ENCODE data around the gene MTTP.

The MTTP gene

DNA sequence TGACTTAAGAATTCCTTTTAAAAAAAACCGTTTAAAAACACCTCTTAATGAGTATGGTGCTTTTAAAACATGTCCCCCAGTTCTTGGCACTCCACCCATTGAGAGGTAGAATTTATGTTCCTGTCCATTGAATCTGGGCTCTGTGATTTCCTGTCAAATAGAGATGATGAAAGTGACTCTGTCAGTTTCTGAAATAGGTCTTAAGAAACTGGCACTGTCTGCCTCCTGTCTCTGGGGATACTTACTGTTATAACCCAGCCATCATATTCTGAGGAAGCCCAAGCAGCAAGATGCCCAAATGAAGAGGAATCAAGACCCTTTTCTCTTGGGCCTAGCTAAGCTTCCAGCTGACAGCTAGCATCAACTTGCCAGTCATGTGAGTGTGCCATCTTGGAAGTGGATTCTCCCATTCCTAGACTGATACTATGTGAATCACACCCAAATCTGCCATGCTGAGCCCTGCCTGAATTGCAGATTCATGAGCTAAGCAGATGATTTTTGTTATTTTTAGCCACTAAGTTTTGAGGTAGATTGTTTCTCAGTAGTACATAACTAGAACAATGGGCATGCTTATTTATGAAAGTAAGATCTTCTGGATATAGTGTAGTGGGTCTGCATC is 60.2 kb downstream of the MTTP start:
- no peak for DNase-seq
- intact Hi-C loops (cut with DNase I): no loop called here

DNA sequence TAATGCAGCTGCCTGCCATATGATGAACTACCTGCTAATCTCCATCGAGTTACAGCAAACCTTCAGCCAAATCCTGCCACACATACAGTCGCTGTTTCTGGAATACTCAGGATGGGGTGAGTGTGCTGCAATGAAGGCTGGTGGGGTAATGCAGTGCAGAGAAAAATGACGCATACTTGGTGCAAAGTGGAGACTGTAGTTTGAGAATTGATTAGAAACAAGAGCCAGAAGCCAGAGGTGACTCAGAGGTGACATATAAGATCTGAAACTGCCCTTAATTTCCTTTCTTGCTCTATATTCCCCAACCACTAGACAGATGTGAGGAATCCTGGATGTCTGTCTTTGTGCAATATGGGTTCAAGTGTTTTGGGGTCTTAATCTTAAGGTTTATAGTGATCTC is 61.0 kb downstream of the MTTP start:
- intact Hi-C loops (cut with DNase I): no loop called here
- no peak for DNase-seq

DNA sequence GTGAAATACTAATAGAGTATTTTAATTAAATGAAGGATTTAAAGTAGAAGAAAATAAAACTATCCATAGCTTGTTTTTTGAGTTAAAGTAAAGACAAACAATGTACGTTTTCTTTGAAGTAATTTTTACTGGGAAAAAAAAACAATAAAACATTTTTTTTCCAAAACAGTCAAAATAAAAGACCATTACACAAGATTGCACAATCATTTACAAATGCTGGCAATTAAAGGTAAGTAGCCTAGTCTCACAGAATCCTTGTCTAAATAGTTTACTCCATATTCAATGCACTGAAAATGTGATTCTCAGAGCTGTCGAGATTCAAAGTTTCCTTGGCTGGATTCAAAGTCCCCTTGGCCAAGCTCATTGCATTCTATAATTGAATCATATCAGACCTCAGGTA is 61.8 kb downstream of the MTTP start:
- DNase-seq: no peak
- intact Hi-C loops (cut with DNase I): no loop called here

DNA sequence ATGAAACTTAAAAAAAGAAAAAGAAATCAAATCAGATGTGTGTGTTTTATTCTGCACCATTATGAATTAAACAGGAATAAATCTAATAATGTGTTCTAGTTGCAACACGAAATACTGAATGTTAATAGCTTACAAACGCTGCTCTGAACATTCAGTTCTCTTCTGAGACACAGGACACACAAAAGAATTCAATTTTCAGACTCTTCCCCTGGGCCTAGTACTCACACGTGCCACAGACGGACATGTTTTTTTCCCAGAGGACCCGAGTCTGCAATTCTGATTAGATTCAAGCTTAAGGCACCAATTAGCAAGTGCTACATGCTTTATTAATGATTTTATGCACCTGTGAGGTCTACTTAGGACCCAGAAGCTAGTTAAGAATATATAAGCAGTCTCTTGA is 62.5 kb downstream of the MTTP start:
- DNase-seq: no peak
- intact Hi-C loops (cut with DNase I): no loop called here

DNA sequence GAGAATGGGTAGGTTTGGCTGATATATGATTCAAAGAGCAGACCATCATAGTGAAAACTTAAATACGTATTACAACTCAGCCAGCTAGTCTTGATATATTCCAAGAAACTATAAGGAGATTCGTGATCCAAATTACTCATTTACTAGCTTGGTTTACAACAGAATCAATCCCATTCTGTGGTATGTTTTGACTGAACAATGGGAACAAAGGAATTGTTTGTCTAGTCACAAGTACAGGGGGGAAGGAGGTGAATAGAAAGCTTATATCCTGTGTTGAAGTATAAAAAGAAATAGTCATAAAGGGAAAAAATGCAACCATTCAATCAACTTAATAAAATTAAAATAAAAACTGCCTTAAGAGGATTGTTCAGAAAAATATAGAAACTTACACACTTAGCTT is 66.1 kb downstream of the MTTP start:
- intact Hi-C loops (cut with DNase I): no loop called here
- no peak for DNase-seq

DNA sequence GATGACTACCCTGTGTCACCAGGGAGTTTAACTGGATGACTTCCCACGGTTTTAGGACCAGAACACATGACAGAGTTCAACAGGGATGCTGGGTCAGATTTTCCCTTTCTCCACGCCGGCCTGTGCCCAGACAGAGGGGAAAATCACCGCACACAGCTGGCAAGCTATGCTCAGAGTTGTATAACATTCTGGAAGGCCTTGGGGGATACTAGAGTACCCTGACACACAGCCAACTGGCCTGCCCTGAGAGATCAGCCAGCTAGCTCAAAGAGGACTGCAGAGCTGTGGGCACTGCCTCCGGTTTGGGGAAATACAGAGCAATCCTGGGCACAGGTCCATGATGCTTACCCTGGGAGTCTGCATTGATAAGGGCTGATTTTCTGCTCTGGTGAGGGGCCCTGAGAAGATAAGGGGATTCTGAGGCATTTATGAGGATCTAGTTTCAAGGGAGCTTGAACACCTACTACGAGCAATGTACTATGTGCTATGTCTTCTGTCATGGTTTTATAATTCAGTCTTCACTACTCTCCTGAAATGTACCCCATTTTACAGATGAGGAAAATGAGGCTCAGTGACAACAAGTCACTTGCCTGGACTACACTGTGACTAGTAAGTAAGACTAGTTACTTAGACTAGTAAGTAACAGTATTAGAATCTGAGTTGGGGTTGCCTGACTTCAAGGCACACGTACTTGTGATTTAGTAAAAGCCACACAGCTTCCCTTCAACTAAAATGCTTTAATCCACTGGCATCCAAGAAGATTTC is 68.3 kb downstream of the MTTP start:
- DNase-seq: peak in 7 of 42 donors; percentile 13 to 61 (median 38)
- intact Hi-C loops (cut with DNase I): no loop called here

DNA sequence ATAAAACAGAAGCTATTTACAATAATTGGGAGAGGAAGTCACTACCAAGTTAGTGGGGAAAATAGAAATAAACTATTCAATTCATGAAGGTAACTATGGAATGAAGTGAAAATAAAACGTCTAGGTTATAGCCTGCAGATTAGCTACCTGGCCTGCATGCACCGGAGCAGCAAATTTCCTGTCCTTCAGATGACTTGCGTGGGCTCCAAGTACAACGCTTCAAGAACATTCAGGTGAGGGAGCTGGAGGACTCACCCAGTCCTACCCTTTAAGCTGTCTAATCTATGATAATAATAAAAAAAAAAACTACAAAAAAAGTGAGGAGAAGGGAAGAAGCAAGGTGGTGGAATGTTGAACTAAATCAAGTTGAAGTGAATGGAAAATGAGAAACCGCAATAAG is 69.8 kb downstream of the MTTP start:
- intact Hi-C loops (cut with DNase I): no loop called here
- DNase-seq: peak in 17 of 42 donors; percentile 45 to 83 (median 60)

DNA sequence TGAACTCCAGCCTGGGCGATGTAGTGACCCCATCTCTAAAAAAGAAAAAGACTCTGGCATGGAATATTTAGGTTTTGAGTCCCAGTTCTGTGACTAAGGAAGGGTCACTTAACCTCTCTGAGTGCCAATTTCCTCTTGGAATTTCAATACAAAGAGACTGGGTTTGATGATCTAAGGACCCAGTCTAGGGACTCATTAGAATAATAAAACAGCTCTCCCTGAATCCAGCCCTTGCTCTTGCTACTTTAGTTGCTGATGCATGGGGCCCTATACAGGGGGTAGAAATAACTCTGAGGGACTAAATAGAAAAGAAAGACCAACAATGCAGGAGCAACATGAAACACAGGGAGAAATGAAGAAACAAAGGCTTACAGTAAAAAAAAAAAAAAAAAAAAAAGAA is 70.4 kb downstream of the MTTP start:
- no peak for DNase-seq
- intact Hi-C loops (cut with DNase I): no loop called here

DNA sequence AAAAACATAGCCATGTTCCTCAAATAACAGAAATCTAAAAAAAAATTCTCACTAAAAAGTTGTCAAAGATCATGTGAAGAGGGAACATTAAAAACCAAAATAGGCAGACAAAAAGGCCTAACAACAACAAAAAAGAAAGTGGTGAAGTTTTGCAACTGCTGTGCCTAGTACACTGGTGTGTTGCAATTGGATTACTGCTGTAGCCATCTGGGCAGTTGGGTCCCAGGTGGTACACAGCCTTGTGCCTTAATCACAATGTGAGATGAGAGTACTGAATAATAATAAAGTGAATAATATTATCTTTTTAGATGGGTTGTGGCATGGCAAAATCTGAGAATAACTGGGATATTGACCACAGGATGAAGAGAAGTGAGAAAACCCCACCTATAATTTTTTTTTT is 71.0 kb downstream of the MTTP start:
- intact Hi-C loops (cut with DNase I): no loop called here
- DNase-seq: no peak

DNA sequence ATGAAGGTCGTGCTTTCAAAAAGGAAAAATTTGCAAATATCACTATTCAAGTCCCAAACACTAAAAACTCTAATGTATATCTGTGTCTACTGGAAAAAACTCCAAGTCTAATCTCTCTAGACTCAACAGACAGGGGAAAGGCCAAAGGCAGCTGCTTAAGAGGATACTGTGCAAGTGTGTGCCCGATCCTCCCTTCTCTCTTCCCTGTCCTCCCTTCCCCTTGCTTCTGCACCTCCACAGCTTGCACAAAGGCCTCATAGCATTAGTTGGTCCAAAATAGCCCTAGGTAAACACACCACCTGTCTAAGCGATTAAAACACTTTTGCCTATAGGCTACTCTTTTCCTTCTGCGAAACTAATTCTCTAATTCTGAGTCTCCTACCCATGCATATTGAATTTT is 72.4 kb downstream of the MTTP start:
- DNase-seq: no peak
- intact Hi-C loops (cut with DNase I): no loop called here

DNA sequence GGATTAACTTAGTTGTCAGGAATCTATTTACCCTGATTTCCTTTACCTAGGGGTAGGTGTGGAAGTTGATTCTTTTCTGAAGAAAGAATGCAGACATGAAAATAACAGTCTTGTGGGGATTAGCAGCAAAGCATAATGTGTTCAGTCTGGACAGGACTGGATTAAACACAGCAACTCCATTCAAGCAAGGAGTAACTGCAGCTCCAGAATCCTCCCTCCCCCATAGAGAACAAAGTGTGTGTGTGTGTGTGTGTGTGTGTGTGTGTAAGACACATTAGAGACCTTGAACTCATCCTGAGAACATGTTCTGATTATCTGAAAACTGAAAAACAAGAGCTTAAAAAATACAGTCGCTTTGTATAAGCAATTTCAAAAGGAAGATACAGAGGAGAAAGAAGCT is 73.7 kb downstream of the MTTP start:
- intact Hi-C loops (cut with DNase I): no loop called here
- peak in 1 of 42 donors; percentile 35 for DNase-seq

DNA sequence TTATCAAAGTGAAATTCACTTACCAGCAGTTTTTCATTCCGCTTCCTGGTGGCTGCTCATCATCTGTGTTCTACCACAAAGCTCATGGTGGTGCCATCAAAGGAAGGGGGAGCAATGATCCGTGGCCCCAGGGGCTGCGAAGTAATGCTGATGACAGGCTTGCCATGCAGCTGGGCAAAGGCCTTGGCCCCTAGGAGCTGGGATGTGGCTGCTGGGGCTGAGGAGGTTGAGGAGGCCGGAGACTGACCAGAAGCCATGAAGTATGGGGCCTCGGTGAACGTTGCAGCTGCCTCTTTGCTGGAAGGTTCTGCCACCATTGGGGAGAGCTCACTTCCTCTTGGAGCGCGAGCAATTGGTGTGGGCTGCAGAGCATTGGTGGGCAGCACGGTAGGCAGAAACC is 74.6 kb downstream of the MTTP start:
- intact Hi-C loops (cut with DNase I): no loop called here

DNA sequence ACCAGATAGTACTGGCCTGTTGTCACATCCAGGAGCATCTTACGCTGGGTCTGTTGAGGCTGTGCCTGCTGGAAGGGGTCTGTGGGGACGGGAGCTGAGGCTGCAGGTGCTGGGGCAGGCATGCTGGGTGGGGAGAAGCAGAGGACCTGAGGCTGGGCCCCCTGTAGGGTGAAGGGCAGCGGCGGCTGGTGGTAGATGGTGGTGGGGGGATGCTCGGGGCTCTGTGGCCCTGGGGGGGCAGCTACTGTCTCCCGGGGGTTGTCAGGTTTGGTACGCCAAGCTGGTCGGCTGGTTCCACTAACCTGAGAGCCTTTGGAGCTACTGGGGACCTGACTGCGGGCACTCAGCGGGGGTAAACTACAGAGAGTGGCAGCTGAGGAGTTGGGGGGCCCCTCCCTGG is 75.2 kb downstream of the MTTP start:
- DNase-seq: no peak
- intact Hi-C loops (cut with DNase I): no loop called here

More for the DNA sequence above, 74.6 kb downstream of the MTTP start:
- DNase-seq: no peak

DNA sequence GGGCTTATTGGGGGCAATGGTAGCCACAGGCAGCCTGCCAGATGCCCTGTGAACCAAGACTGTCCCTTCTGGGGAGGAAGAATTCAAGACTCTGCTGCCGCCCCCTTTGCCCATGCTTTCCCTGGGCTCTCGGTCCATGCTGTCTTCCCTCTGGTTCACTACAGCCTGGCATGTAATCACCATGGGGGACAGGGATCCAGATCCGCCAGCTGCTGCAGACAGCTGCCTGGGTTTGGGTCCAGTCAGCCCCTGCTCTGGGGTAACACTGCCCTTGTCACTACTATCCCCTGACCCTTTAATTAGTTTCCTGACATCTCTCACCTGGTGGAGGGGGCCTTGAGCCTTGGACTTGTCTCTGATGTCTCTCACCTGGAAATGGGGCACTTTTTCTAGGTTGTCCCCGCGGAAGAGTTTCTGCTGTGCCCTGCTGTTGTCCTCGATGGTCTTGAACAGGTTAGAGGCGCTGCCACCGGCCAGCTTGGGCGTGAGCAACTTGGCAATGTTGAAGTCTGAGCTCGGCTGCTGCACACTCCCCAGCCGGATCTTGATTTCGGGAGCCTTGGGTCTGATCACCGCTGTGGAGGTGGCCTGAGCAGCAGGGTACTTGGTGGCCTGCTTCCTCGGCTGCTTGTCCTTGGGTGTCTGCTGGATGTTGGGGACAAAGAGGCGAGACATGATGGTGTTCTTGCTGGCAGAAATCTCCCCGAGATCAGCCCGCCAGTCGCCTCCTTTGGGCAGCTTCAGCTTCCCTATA is 76.6 kb downstream of the MTTP start:
- DNase-seq: no peak

DNA sequence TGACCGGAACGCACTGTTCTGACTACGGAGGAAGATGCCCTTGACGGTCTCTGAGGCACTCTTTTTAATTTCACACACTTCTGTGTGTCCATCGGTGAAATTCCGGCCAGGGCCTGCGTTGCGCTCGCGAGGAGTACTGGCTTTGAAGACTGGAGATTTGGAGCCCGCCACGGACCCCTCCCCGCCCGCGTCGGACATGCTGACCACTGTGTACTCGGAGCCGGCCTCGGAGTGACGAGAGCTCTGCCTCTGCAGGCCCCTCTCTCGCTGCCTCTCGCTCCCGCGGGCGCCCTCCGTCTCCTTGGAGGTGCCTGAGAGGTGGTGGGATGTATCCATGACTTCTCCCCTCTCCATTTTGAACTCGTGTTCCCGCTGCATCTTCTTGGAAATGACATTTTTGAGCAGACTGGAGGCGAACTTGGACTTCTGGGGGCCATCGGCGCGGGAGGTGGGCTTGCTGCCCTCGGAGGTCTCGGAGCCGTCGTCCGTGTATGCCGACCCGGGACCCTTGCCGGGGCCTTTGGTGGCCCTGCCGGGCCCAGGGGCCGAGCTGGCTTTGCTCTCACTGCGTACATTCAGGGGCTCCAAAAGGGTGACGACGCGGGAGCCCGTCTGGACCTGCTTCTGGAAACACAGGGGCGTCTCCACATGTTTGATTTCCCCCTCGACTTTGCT is 77.3 kb downstream of the MTTP start:
- no peak for DNase-seq
- intact Hi-C loops (cut with DNase I): no loop called here

More for the DNA sequence above, 76.6 kb downstream of the MTTP start:
- intact Hi-C loops (cut with DNase I): no loop called here

DNA sequence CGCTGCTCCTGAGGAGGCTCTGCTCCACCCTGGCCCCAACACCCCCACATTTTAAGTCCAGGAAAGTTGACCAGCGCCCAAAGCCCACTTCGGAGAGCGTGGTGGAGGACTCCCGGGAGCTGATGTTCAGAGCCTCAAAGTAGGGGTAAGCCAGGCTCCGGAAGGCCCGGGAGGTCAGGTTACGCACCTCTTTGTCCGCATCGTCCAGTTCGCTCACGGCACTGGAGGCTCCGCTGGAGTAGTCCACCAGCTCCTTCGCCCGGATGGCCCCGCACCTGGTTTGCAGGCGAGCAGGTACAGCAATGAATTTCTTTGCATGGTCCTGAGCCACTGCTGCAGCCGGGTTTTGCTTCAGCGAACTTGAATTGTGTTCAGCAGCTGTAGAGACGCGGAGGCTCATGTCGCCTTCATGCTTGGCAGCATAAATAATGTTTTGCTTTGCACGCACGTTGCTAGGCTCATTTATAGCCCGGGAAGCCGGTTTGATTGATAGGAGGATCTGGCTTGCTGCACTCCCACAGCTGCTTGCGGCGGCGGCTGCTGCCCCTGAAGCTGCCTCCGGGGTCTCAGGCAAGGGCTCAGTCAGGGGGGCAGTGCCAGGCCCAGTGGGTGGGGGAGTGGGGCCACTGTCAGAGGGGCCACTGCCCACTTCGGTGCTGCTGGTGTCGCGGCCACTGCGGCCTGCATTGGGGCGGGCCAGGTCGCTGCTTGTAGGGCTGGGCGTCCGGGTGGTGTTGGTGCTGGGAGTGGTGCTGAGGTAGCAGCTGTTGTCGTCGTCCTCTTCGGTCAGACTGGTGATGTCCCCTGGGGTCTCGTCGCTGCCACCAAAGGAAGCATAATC is 78.2 kb downstream of the MTTP start:
- intact Hi-C loops (cut with DNase I): no loop called here
- peak in 11 of 42 donors; percentile 36 to 80 (median 53) for DNase-seq

DNA sequence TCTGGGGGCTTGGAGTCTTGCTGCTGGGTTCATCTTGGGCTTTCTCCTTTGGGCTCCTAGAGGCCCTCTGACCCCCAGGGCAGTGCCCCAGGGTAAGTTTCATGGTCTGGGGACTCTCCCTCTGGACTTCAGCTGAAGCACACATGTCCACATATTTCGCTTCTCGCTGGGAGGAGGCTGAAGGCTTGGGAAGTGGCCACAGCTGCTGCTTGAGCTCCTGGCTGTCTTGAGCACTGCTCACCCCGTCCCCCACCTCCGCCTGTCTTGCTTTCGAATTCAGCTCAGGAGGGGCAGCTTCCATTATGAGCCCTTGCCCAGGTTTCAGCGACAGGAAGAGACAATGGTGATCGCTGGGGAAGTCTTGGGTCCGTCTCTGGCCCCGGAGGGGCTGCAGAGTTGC is 79.3 kb downstream of the MTTP start:
- no peak for DNase-seq
- intact Hi-C loops (cut with DNase I): no loop called here

DNA sequence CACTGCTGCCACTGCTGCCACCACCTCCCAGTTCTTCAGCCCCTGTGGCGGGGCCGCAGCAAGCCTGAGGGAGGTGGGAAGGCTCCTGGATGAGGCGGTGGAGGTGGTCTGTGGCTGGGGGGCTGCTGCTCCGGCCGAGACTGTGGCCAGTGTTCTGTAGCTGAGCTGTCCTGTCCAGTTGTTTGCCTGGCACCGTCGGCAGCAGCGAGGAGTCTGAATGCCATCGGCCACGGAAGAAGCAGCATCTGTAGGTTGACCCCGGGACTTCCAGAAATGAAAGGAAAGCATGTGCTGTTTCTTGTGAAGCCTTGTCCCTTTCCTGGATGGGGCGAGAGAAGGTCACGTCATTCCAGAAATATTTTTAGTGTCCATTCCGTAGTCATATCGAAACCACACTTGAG is 79.7 kb downstream of the MTTP start:
- DNase-seq: no peak
- intact Hi-C loops (cut with DNase I): no loop called here

All from head of caudate nucleus (tissue), 42 donors.